Neural progenitor cell (in vitro differentiated cells): ENCODE measurements around the gene ZNF446.

ENCODE experiments used
- EZH2phosphoT487 ChIP-seq: fragments of 200-600 bp; sonication (generic); IDR thresholded peaks from 2 replicates; pipeline ENCODE4 v1.6.1; 2017; ENCODE audit warnings: antibody characterized with exemption
- TF ChIP-seq, protein P1 (sequence below): fragments of 200-600 bp; sonication (generic); IDR thresholded peaks from 2 replicates; pipeline ENCODE4 v1.5.1; 2017; ENCODE audit warnings: antibody characterized with exemption, mild to moderate bottlenecking

DNA sequence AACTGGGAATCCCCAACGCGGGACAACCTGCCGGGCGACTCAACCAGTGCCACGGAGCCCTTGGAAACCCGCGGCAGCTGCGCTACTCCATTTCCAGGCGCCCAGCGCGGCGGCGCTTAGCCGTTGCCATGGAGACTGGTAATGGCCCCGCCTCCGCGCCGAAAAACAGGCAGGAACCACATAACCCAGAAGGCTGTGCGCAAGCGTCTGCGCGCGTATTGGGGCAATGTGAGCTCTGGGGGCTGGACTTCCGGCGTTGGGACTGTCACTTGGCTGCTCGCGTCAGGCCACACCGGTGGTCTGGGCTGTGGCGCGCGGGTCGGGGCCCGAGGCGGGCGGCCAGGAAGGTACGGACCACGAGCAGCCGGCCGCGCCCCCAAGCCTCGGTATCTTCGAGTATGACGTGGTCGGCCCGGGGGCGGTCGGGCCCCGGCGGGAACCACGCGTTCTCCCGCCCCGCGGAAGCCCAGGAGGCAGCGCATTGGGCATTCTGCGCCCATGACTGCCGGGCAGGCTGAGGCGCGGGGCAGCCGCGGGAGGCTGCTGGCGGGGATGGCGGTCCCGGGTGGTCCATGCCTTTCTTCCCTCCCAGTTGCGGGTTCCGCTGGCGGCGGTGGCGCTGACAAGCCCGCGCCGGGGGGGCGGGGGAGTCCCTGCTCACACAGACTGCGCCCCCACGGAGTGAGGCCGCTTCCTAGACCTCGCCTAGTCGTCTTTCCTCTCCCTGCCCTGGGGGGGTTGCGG is 24.6 kb upstream of the ZNF446 start, which contains the start of gene ZNF324B:
- TF ChIP-seq, protein P1, sequence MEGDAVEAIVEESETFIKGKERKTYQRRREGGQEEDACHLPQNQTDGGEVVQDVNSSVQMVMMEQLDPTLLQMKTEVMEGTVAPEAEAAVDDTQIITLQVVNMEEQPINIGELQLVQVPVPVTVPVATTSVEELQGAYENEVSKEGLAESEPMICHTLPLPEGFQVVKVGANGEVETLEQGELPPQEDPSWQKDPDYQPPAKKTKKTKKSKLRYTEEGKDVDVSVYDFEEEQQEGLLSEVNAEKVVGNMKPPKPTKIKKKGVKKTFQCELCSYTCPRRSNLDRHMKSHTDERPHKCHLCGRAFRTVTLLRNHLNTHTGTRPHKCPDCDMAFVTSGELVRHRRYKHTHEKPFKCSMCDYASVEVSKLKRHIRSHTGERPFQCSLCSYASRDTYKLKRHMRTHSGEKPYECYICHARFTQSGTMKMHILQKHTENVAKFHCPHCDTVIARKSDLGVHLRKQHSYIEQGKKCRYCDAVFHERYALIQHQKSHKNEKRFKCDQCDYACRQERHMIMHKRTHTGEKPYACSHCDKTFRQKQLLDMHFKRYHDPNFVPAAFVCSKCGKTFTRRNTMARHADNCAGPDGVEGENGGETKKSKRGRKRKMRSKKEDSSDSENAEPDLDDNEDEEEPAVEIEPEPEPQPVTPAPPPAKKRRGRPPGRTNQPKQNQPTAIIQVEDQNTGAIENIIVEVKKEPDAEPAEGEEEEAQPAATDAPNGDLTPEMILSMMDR = no peak
- TF ChIP-seq EZH2phosphoT487 = no peak
